ENCODE data around the gene SAMD11.

The SAMD11 gene

GRCh38 chr1:931380-932172 is 7.9 kb downstream of the SAMD11 start:
- no peak for DNase-seq (ENCODE audit: low read depth in 4 of 4, low spot score in 1 of 4)

GRCh38 chr1:932173-932510 is 8.4 kb downstream of the SAMD11 start:
- DNase-seq (ENCODE audit: low read depth in 4 of 4, low spot score in 1 of 4): no peak

- DNase-seq (ENCODE audit: low read depth in 4 of 4, low spot score in 1 of 4): no peak
Measured at GRCh38 chr1:932776-933602, 9.3 kb downstream of the SAMD11 start.

- DNase-seq (ENCODE audit: low read depth in 4 of 4, low spot score in 1 of 4): no peak
Measured at GRCh38 chr1:933603-933940, 9.8 kb downstream of the SAMD11 start.

GRCh38 chr1:934991-935750 is 11.4 kb downstream of the SAMD11 start:
- DNase-seq (ENCODE audit: low read depth in 4 of 4, low spot score in 1 of 4): no peak

GRCh38 chr1:935751-936231 is 12.1 kb downstream of the SAMD11 start:
- DNase-seq (ENCODE audit: low read depth in 4 of 4, low spot score in 1 of 4): no peak

GRCh38 chr1:936348-937264 is 12.9 kb downstream of the SAMD11 start:
- DNase-seq (ENCODE audit: low read depth in 4 of 4, low spot score in 1 of 4): no peak

GRCh38 chr1:937521-937920 is 13.8 kb downstream of the SAMD11 start:
- DNase-seq (ENCODE audit: low read depth in 4 of 4, low spot score in 1 of 4): no peak

GRCh38 chr1:938088-938683 is 14.5 kb downstream of the SAMD11 start:
- DNase-seq (ENCODE audit: low read depth in 4 of 4, low spot score in 1 of 4): no peak

GRCh38 chr1:938711-939489 is 15.2 kb downstream of the SAMD11 start:
- no peak for DNase-seq (ENCODE audit: low read depth in 4 of 4, low spot score in 1 of 4)

GRCh38 chr1:939511-940106 is 15.9 kb downstream of the SAMD11 start:
- no peak for DNase-seq (ENCODE audit: low read depth in 4 of 4, low spot score in 1 of 4)

- no peak for DNase-seq (ENCODE audit: low read depth in 4 of 4, low spot score in 1 of 4)
Measured at GRCh38 chr1:940107-941014, 16.6 kb downstream of the SAMD11 start.

GRCh38 chr1:941015-941587 is 17.4 kb downstream of the SAMD11 start:
- DNase-seq (ENCODE audit: low read depth in 4 of 4, low spot score in 1 of 4): no peak

- DNase-seq (ENCODE audit: low read depth in 4 of 4, low spot score in 1 of 4): no peak
Measured at GRCh38 chr1:941588-942383, 18.1 kb downstream of the SAMD11 start.

GRCh38 chr1:942411-942821 is 18.7 kb downstream of the SAMD11 start:
- DNase-seq (ENCODE audit: low read depth in 4 of 4, low spot score in 1 of 4): no peak

- no peak for DNase-seq (ENCODE audit: low read depth in 4 of 4, low spot score in 1 of 4)
Measured at GRCh38 chr1:942864-943533, 19.3 kb downstream of the SAMD11 start.

Data from stimulated activated CD4-positive, alpha-beta T cell treated with anti-CD3 and anti-CD28 coated beads, Interleukin-1b, Interleukin-23, amount 100 ng/mL, for 24 hours (primary cell).